Type B pancreatic cell (in vitro differentiated cells): ENCODE measurements around the gene ENDOU. TPM values are rescaled to one million over a fixed set of nuclear protein-coding genes. Genes with fewer than 3 reads are reported as not detected.
A peak's percentile ranks its signal among the peaks of the same experiment; 100 is the strongest.

Experiments used
- DNase-seq: peaks from one replicate; pipeline ENCODE4 v3.0.0; 2021; ENCODE audit warnings: mixed read lengths; ENCODE audit not compliant: unreplicated experiment; ENCODE audit errors: extremely low spot score
- H3K27ac Mint-ChIP-seq: 2 replicates; pipeline ENCODE4 v1.8.0; 2021; ENCODE audit warnings: mild to moderate bottlenecking, mixed read lengths
- H3K27me3 Mint-ChIP-seq: 2 replicates; pipeline ENCODE4 v1.8.0; 2021; ENCODE audit warnings: mixed read lengths
- H3K36me3 Mint-ChIP-seq: 2 replicates; pipeline ENCODE4 v1.8.0; 2021; ENCODE audit warnings: mixed read lengths
- H3K4me1 Mint-ChIP-seq: one replicate; pipeline ENCODE4 v1.8.0; 2021; ENCODE audit warnings: mixed read lengths; ENCODE audit not compliant: unreplicated experiment
- H3K4me3 Mint-ChIP-seq: 2 replicates; pipeline ENCODE4 v1.8.0; 2021; ENCODE audit warnings: mild to moderate bottlenecking, mixed read lengths
- H3K9me3 Mint-ChIP-seq: 2 replicates; pipeline ENCODE4 v1.8.0; 2021; ENCODE audit warnings: mixed read lengths
- total RNA-seq: library from RNA; stranded (reverse); gene quantifications from 2 replicates; pipeline ENCODE4 v1.2.1, GENCODE V29; 2021; ENCODE audit warnings: low replicate concordance
- TF ChIP-seq, protein P1 (sequence below): fragments of 200-600 bp; sonication (generic); conservative IDR thresholded peaks from 2 replicates; pipeline ENCODE4 v1.5.0; 2021; ENCODE audit warnings: antibody characterized with exemption, mild to moderate bottlenecking

ENDOU gene
- total RNA-seq, 1 donor from 2014 or later: 3.7 TPM

DNA sequence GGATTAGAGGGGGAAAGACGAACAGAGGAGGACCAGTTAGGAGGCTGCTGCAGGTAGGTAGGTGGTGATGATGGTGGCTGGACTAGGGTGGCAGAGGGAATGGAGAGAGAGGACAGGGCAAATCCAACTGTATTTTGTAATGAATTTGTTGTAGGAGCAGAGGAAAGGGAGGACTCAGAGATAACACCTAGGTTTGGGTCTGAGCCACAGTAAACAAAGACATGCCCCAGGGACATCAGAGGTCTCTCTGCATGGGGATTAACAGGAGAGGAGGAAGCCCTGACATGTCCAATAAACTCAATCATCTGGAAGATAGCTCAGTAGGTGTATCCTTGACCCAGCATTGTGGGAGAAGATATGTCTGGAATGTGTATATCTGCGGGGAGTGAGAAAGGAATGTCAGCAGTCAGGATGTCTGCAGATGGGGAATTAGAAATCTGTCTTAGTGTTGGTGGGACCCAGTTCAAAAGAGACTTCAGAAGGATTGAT lies 43.1 kb upstream of the ENDOU start:
- Mint-ChIP-seq H3K27me3 (peaks cover 9% of the 10 kb centered on the region), H3K4me1 (peaks cover 10% of the 10 kb centered on the region), H3K27ac (no peak overlapping the region), H3K9me3 (no peaks in the 10 kb centered on the region), H3K4me3 (no peak overlapping the region), H3K36me3 (no peaks in the 10 kb centered on the region)
- TF ChIP-seq, protein P1, sequence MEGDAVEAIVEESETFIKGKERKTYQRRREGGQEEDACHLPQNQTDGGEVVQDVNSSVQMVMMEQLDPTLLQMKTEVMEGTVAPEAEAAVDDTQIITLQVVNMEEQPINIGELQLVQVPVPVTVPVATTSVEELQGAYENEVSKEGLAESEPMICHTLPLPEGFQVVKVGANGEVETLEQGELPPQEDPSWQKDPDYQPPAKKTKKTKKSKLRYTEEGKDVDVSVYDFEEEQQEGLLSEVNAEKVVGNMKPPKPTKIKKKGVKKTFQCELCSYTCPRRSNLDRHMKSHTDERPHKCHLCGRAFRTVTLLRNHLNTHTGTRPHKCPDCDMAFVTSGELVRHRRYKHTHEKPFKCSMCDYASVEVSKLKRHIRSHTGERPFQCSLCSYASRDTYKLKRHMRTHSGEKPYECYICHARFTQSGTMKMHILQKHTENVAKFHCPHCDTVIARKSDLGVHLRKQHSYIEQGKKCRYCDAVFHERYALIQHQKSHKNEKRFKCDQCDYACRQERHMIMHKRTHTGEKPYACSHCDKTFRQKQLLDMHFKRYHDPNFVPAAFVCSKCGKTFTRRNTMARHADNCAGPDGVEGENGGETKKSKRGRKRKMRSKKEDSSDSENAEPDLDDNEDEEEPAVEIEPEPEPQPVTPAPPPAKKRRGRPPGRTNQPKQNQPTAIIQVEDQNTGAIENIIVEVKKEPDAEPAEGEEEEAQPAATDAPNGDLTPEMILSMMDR: no peak
- no peak for DNase-seq

GRCh38 chr12:47767216-47767724 lies 42.0 kb upstream of the ENDOU start:
- Mint-ChIP-seq H3K27me3 (peaks cover 5% of the 10 kb centered on the region), H3K27ac (no peak overlapping the region), H3K4me1 (peaks cover 12% of the 10 kb centered on the region), H3K9me3 (no peaks in the 10 kb centered on the region), H3K36me3 (no peaks in the 10 kb centered on the region), H3K4me3 (peak overlapping the region; percentile 34)
- TF ChIP-seq, protein P1: peak; percentile 64
- no peak for DNase-seq

DNA sequence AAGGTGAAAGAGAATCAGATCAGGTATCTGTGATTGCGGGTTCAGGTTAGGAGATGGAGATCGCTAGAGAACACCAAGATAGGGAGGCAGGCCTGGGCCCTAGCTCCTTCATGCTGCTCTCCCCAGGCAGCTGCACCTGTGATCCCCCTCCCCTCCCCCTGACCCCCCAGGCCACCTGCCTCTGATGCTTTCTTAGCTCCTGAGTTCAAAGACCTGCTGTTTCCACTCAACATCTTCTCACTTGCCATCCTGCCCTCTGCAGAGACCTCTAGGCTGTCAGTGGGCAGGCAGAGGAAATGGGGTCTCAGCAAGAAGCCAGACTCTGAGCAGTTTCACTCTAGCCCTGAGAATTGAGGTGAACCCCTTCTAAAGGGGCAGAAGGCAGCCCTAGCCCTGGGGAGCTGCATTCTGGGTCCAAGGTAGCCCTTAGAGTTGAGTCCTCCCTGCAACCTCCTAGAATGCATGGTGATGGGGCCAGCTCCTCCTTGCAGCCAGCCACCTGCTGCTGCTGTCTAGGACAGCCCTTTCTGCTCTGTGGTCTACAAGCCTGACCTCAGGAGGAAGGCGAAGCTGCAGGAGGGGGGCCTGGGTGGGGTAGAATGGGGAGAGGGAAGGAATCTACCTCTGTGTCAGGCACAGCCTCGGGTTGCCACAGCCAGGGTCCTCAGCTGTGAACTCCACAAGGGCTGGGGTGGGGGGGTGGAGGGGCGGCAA lies 41.4 kb upstream of the ENDOU start:
- TF ChIP-seq, protein P1: no peak
- no peaks in the 10 kb centered on the region for H3K9me3 Mint-ChIP-seq
- no peak overlapping the region for H3K27ac Mint-ChIP-seq
- H3K27me3 Mint-ChIP-seq: peaks cover 3% of the 10 kb centered on the region
- H3K4me1 Mint-ChIP-seq: peaks cover 11% of the 10 kb centered on the region
- no peaks in the 10 kb centered on the region for H3K36me3 Mint-ChIP-seq
- DNase-seq: no peak
- H3K4me3 Mint-ChIP-seq: no peak overlapping the region

DNA sequence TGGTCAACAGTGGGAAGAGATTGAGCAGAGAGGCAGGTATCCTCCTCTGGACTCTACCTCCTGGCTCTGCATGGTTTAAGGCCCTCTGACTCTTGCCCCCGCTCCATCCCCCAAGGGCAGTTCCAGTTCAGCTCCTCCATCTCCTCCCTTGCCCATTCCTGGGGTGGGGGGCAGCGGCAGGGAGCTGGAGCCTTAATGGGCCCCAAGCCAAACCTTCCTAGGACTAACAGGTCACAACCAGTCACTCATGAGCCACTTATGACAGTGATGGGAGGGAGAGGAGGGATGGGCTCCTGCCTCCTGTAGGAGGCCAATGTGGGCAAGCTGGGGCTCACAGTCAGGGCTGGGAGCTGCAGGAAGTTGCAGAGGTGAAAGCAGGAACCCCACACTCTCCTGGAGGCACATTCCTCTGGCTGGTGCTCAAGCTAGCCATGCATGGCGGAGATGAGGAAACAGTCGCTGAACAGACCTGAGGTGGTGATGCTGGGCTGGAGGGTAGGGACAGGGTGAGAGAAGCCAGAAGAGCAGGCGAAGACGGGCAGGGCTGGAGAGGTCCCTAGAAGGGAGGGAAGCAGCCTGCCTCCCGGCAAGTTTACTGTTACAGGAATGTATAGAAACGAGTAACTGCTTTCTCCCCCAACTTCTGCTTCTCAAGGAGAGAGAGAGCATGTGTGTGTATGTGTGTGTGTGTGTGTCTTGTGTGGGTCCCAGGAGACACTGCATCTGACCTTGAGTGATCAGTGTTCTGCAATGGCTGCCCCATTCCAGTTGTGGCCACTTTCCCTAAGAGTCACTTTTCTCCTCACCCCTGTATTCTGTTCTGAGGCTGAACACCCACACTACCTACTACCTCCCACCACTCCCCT lies 38.4 kb upstream of the ENDOU start:
- TF ChIP-seq, protein P1: no peak
- Mint-ChIP-seq H3K4me1 (peaks cover 11% of the 10 kb centered on the region), H3K4me3 (no peak overlapping the region), H3K27ac (no peak overlapping the region), H3K9me3 (no peaks in the 10 kb centered on the region), H3K27me3 (peaks cover 3% of the 10 kb centered on the region), H3K36me3 (no peaks in the 10 kb centered on the region)
- DNase-seq: no peak

GRCh38 chr12:47762850-47763465 lies 37.7 kb upstream of the ENDOU start:
- Mint-ChIP-seq H3K36me3 (no peaks in the 10 kb centered on the region), H3K9me3 (no peaks in the 10 kb centered on the region), H3K4me3 (no peak overlapping the region), H3K27me3 (peaks cover 3% of the 10 kb centered on the region), H3K4me1 (peaks cover 11% of the 10 kb centered on the region), H3K27ac (no peak overlapping the region)
- TF ChIP-seq, protein P1: no peak
- no peak for DNase-seq
